Panc1 (cell line): ENCODE data around the gene ELFN1. TPM values are rescaled to one million over a fixed set of nuclear protein-coding genes. Genes with fewer than 3 reads are reported as not detected.

ENCODE experiments used
- ATAC-seq: fragments of 200-7000 bp; cut with Tn5 transposase; 2 replicates; pipeline ENCODE4 v1.9.1; 2020; ENCODE audit warnings: mild to moderate bottlenecking, moderate library complexity
- BruUV-seq: library from RNA; stranded (reverse); fragments of 400-500 nt; replicated peaks from 2 replicates; lab custom pipeline; 2021; lab: Mats Ljungman, UMichigan
- CTCF ChIA-PET: fragments of 300-600 bp; sonication (Branson Sonifier 250); formaldehyde crosslinking; loops from one replicate; lab custom pipeline; 2022; ENCODE audit warnings: antibody characterized with exemption; lab: Charles Lee
- POLR2A ChIA-PET: fragments of 300-600 bp; sonication (Branson Sonifier 250); formaldehyde crosslinking; loops from one replicate; lab custom pipeline; 2022; ENCODE audit warnings: antibody characterized with exemption; lab: Charles Lee
- DNase-seq: peaks from one replicate; pipeline ENCODE4 v3.0.0-alpha.2; 2010; ENCODE audit warnings: low read depth, low spot score
- H3K27ac ChIP-seq: 2 replicates; pipeline ENCODE4 v1.5.1; 2011; ENCODE audit warnings: mild to moderate bottlenecking, low read length, inconsistent platforms
- H3K27me3 ChIP-seq: fragments of 200-500 bp; sonication (Bioruptor generic); 2 replicates; pipeline ENCODE4 v1.6.0; 2014; ENCODE audit warnings: low read length, inconsistent platforms; ENCODE audit not compliant: control insufficient read depth, insufficient read depth
- H3K36me3 ChIP-seq: fragments of 200-500 bp; sonication (Bioruptor generic); 2 replicates; pipeline ENCODE4 v1.5.1; 2014; ENCODE audit warnings: inconsistent platforms, mild to moderate bottlenecking, low read length, moderate library complexity; ENCODE audit not compliant: control insufficient read depth, insufficient read depth
- H3K4me1 ChIP-seq: 2 replicates; pipeline ENCODE4 v1.5.1; 2011; ENCODE audit warnings: inconsistent platforms, mild to moderate bottlenecking, low read length, moderate library complexity; ENCODE audit not compliant: control insufficient read depth, insufficient read depth
- H3K4me3 ChIP-seq, 2 experiments: 2 replicates each; pipeline ENCODE4 v1.5.1; 2011 to 2012; ENCODE audit warnings: low read depth in 2 of 2, low read length in 2 of 2, mild to moderate bottlenecking in 2 of 2, inconsistent platforms in 1 of 2, moderate library complexity in 1 of 2
- H3K9me3 ChIP-seq: fragments of 200-500 bp; sonication (Bioruptor generic); 2 replicates; pipeline ENCODE4 v1.5.1; 2014; ENCODE audit warnings: low read depth, mild to moderate bottlenecking, inconsistent platforms, low read length, moderate library complexity; ENCODE audit not compliant: control insufficient read depth, insufficient read depth
- POLR2AphosphoS5 ChIP-seq: IDR thresholded peaks from 2 replicates; pipeline ENCODE4 v1.6.1; 2012; ENCODE audit warnings: mild to moderate bottlenecking, low read depth, low read length, moderate library complexity
- SIN3A ChIP-seq: IDR thresholded peaks from 2 replicates; pipeline ENCODE4 v1.6.1; 2012; ENCODE audit warnings: low read depth, mild to moderate bottlenecking, low read length, moderate library complexity, borderline replicate concordance; ENCODE audit not compliant: insufficient read depth
- TCF7L2 ChIP-seq: IDR thresholded peaks from 2 replicates; pipeline ENCODE4 v1.6.1; 2011; ENCODE audit warnings: mild to moderate bottlenecking, low read depth, low read length, inconsistent platforms
- in situ Hi-C: cut with HindIII; loops from 2 replicates; pipeline ENCODE4 v1.10.0; 2016; ENCODE audit warnings: low sequenced_read_pairs, low pct_unique_long_range_greater_than_20kb
- intact Hi-C: fragments of 100-400 bp; cut with micrococcal nuclease; formaldehyde crosslinking; loops from one replicate; pipeline ENCODE4 v1.10.0; 2022; ENCODE audit not compliant: unreplicated experiment
- total RNA-seq: library from RNA; stranded (reverse); gene quantifications from one replicate; pipeline ENCODE4 v1.2.1, GENCODE V29; 2021; ENCODE audit not compliant: unreplicated experiment
- TF ChIP-seq, protein P1 (sequence below), 2 experiments: IDR thresholded peaks; 2 replicates each; pipeline ENCODE4 v1.6.1; 2011 to 2012; ENCODE audit warnings: low read depth in 2 of 2, control low read depth in 1 of 2, low read length in 1 of 2, mild to moderate bottlenecking in 1 of 2, moderate library complexity in 1 of 2; ENCODE audit not compliant: insufficient read depth in 1 of 2
- TF ChIP-seq, protein P2 (sequence below): fragments of 450-650 bp; IDR thresholded peaks from 2 replicates; pipeline ENCODE4 v1.5.1; 2017; ENCODE audit warnings: mild to moderate bottlenecking

The ELFN1 gene
- total RNA-seq, 1 experiment from 2014 or later = 39.0 TPM

DNA sequence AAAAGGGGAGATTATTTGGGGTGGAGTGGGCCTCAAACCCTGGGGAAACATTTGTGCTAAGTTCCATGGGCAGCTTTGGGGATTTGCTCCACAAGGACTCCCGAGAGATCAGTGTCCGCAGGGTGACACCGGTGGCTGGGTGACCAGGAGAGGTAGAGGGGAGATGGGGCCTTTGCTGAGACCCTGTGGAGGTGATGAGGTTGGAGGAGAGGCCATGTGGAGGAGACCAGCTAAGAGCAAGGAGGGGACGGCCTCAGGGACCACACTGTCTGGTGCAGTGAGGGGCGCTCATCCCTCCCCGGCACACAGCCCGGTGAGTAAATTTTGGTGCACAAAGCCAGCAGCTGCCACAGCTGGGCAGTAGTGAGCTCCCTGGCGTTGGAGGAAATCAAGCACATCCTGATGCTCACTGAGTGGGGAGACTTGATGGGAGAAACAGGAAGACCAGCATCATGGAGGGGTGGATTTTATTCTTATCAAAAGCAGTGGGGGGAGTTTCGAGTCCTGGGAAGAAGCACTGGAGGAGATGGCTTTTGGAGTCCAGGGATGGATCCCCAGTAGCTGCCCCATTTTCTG is 20.2 kb upstream of the ELFN1 start:
- ChIA-PET CTCF (interaction anchor here (0.5 kb wide), 1 partner anchor 24 kb away, joined by 3 read pairs; no protein-coding TSS in a partner anchor), POLR2A (no interaction called here)
- Histone ChIP-seq H3K36me3 (no peaks in the 10 kb centered on the region), H3K9me3 (no peaks in the 10 kb centered on the region), H3K27ac (no peak overlapping the region), H3K4me1 (no peaks in the 10 kb centered on the region), H3K4me3 (no peak overlapping the region), H3K27me3 (no peaks in the 10 kb centered on the region; the same call in 1 of the 2 replicates)
- TF ChIP-seq TCF7L2 = no peak
- TF ChIP-seq, protein P1, sequence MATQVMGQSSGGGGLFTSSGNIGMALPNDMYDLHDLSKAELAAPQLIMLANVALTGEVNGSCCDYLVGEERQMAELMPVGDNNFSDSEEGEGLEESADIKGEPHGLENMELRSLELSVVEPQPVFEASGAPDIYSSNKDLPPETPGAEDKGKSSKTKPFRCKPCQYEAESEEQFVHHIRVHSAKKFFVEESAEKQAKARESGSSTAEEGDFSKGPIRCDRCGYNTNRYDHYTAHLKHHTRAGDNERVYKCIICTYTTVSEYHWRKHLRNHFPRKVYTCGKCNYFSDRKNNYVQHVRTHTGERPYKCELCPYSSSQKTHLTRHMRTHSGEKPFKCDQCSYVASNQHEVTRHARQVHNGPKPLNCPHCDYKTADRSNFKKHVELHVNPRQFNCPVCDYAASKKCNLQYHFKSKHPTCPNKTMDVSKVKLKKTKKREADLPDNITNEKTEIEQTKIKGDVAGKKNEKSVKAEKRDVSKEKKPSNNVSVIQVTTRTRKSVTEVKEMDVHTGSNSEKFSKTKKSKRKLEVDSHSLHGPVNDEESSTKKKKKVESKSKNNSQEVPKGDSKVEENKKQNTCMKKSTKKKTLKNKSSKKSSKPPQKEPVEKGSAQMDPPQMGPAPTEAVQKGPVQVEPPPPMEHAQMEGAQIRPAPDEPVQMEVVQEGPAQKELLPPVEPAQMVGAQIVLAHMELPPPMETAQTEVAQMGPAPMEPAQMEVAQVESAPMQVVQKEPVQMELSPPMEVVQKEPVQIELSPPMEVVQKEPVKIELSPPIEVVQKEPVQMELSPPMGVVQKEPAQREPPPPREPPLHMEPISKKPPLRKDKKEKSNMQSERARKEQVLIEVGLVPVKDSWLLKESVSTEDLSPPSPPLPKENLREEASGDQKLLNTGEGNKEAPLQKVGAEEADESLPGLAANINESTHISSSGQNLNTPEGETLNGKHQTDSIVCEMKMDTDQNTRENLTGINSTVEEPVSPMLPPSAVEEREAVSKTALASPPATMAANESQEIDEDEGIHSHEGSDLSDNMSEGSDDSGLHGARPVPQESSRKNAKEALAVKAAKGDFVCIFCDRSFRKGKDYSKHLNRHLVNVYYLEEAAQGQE (IDR thresholded peaks at IDR 0.05; ENCODE audit: insufficient read depth in 1 of 2, low read depth in 2 of 2, low read length in 1 of 2) = no peak
- TF ChIP-seq POLR2AphosphoS5 = no peak
- ATAC-seq = no peak
- no TSS peak for BruUV-seq
- no peak for DNase-seq
- intact Hi-C loops = no loop called here
- in situ Hi-C loops = no loop called here

GRCh38 chr7:1650363-1651030 is 19.6 kb upstream of the ELFN1 start:
- ATAC-seq = no peak
- no peaks in the 10 kb centered on the region for H3K4me1 ChIP-seq
- no TSS peak for BruUV-seq

More at GRCh38 chr7:1650363-1651030, 19.6 kb upstream of the ELFN1 start:
- DNase-seq = no peak
- CTCF ChIA-PET = interaction anchor here (0.5 kb wide), 1 partner anchor 24 kb away, joined by 3 read pairs; no protein-coding TSS in a partner anchor
- Histone ChIP-seq H3K36me3 (no peaks in the 10 kb centered on the region), H3K9me3 (no peaks in the 10 kb centered on the region), H3K4me3 (no peak overlapping the region), H3K27me3 (no peaks in the 10 kb centered on the region), H3K27ac (no peak overlapping the region)
- TF ChIP-seq, protein P2, sequence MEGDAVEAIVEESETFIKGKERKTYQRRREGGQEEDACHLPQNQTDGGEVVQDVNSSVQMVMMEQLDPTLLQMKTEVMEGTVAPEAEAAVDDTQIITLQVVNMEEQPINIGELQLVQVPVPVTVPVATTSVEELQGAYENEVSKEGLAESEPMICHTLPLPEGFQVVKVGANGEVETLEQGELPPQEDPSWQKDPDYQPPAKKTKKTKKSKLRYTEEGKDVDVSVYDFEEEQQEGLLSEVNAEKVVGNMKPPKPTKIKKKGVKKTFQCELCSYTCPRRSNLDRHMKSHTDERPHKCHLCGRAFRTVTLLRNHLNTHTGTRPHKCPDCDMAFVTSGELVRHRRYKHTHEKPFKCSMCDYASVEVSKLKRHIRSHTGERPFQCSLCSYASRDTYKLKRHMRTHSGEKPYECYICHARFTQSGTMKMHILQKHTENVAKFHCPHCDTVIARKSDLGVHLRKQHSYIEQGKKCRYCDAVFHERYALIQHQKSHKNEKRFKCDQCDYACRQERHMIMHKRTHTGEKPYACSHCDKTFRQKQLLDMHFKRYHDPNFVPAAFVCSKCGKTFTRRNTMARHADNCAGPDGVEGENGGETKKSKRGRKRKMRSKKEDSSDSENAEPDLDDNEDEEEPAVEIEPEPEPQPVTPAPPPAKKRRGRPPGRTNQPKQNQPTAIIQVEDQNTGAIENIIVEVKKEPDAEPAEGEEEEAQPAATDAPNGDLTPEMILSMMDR = no peak
- TF ChIP-seq, protein P1 (IDR thresholded peaks at IDR 0.05; ENCODE audit: insufficient read depth in 1 of 2, low read depth in 2 of 2, low read length in 1 of 2) = no peak
- TF ChIP-seq SIN3A = no peak
- TF ChIP-seq POLR2AphosphoS5 = no peak
- no peak for TF ChIP-seq TCF7L2
- POLR2A ChIA-PET = no interaction called here
- intact Hi-C loops (no loop called here), in situ Hi-C loops (no loop called here)
